GM21737 (cell line): ENCODE data around the gene GLYR1.

Source experiments
- ATAC-seq: cut with Tn5 transposase; IDR thresholded peaks from one replicate; pipeline ENCODE4 v1.9.1; 2021; ENCODE audit warnings: mild to moderate bottlenecking, moderate library complexity; ENCODE audit not compliant: unreplicated experiment

The GLYR1 gene

GRCh38 chr16:4880006-4880580, 33.0 kb upstream of the GLYR1 start:
- no peak for ATAC-seq

- no peak for ATAC-seq
These were observed 32.0 kb upstream of the GLYR1 start for GRCh38 chr16:4879049-4879448.

DNA sequence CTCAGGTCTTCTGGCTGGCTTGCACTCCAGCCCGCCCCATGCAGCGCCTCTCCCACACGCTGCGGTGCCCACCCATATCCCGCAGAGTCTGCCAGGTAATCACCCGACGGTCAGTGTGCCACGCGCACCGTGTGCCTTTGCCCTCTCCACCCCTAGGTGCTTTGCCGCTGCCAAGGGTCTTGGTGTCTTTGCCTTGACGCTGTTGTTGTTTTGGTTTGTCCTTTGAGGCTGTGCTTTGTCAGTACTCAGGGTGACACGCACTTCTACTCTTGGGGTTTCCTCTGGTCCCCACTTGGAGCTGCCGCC, 30.2 kb upstream of the GLYR1 start:
- no peak for ATAC-seq

- ATAC-seq = no peak
These were observed 29.7 kb upstream of the GLYR1 start for GRCh38 chr16:4876646-4877379.

- no peak for ATAC-seq
These were observed 27.6 kb upstream of the GLYR1 start for GRCh38 chr16:4874666-4875065.

GRCh38 chr16:4873091-4873490, 26.0 kb upstream of the GLYR1 start:
- no peak for ATAC-seq

- no peak for ATAC-seq
These were observed 24.0 kb upstream of the GLYR1 start for GRCh38 chr16:4871071-4871470.

DNA sequence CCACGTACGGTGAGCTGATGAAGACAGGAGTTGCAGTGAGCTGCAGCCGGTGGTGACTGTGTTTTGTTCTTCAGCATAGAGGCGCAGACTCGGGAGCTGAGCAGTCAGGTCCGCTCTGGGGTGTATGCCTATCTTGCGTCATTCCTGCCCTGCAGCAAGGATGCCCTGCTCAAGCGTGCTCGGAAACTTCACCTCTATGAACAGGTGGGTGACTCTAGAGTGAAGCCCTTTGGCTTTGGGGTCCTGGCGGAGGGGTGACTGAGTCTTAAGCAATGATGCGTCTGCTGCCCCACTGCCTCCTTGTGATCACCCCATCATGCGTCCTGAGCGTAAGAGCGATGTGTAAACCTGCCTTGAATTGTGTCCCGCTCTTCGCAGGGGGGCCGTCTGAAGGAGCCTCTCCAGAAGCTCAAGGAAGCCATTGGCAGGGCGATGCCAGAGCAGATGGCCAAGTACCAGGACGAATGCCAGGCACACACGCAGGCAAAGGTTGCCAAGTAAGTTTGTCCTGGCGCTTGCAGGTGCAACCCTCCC, 23.1 kb upstream of the GLYR1 start:
- ATAC-seq = no peak

DNA sequence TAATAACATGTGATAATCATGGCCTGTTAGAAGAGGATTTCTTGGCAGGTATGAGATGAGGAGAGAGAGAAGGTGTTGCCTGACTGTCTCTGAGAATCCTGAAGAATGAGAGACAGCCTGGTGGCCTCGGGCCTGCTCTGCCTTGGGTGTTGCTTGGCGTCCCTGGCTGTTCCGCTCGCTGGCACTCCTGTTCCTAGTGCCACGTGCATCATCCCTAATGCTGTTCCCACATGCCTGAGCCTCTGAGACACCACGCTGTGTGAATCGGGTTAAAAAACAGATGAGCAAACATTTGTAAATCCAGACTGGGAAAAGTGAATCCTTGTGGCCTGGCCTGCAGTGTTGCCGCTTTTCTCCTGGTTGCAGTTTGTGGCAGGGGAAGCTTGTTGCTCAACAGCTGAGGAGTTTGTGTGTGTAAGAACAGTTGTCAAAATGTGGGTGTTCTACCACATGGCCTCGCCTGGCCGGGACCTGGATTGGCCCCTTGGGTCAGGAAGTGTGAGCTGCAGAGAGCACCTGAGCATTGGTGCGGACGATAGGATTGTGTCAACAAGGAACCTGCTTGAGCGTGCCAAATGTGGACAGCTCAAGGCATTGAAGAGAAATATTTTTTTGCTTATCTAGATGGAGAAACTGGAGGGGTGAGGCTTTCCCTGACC, 22.2 kb upstream of the GLYR1 start:
- no peak for ATAC-seq

- ATAC-seq = no peak
These were observed 21.4 kb upstream of the GLYR1 start for GRCh38 chr16:4868535-4868934.

GRCh38 chr16:4868026-4868425, 20.9 kb upstream of the GLYR1 start:
- no peak for ATAC-seq

- no peak for ATAC-seq
These were observed 19.5 kb upstream of the GLYR1 start for GRCh38 chr16:4866586-4866985.

DNA sequence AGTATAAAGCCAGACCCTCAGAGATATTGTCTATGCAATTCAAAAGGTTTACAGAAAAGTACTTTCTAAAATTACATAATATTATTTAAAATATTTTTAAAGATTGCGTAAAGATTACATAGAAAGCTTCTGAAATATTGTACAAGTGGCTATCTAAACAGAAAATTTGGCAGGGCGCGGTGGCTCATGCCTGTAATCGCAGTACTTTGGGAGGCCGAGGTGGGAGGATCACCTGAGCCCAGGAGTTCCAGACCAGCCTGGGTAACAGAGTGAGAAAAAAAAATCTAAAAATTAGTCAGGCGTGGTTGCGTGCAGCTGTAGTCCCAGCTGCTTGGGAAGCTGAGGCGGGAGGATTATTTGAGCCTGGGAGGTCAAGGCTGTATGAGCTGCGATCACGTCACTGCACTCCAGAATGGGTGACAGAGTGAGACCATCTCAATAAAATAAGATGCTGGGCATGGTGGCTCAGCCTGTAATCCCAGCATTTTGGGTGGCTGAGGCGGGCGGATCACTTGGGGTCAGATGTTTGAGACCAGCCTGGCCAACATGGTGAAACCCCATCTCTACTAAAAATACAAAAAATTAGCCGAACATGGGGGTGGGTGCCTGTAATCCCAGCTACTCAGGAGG, 18.3 kb upstream of the GLYR1 start:
- ATAC-seq = no peak

- no peak for ATAC-seq
These were observed 17.6 kb upstream of the GLYR1 start for GRCh38 chr16:4864728-4865127.

DNA sequence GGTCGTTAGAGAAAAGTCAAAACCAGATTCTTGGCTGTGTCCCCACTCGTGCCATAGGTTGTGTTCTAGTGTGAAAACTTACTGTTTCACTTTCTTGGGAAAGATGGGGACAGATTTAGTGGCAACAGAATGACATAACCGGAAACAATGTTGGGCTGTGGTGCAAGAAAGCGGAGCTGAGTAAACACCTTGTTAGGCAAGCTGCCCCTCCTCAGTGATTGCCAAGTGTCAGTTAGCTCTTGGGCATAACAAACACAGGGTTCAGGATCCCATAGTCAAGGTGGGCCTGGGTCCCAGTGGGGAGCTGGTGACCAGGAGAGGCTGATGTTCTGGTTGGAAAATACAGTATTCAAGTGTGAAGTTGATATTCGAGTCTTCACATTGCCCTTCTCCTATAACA, 15.6 kb upstream of the GLYR1 start:
- ATAC-seq = no peak

GRCh38 chr16:4860727-4861342, 13.7 kb upstream of the GLYR1 start:
- no peak for ATAC-seq

DNA sequence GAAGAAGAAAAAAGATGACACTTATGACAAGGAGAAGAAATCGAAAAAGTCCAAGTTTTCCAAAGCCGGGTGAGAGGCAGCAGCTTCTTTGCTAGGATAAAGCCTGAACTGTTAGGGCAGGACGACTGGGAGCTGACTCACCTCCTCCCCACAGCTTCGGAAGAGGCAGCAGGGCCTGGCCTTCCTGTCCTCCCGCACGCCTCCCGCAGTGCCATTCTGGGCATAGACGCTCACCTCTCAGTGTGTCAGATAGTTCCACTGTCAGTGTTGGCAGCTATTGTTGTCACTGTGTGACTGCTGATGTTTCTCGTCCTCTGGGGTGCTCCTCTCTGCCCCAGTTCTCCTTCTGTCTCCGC, 12.8 kb upstream of the GLYR1 start:
- no peak for ATAC-seq

DNA sequence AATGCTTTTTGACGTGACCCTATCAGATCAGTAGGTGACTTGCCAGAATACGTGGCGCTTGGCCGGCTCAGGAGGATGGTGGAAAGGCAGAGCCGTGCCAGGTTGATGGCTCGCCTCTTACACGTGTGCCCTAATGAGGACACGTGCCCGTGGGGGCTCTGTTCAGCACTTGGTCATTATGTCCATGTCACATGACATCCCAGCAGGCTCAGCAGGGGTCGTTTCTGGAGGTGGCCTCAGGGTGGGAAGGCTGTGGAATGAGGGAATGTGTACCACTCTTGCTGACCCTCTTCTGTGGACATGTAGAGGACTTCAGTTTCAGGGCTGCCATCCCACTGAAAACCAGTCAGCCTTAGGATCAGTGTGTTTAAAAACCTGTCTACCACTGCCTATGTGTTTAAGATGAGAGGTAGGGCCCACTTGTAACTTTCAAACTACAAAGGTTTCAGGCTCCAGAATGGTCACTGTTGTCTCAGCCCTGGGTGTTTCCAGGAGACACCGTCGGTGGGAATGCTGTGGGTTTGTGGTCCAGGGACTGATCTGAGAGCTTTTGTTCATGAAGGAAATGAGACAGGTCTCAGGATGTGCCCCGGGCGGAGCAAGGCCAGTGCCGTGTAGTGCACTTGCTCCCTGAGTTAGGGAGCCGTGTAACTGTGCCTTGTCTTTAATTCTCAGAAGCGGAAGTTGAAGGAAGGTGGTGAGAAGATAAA, 12.3 kb upstream of the GLYR1 start:
- no peak for ATAC-seq

DNA sequence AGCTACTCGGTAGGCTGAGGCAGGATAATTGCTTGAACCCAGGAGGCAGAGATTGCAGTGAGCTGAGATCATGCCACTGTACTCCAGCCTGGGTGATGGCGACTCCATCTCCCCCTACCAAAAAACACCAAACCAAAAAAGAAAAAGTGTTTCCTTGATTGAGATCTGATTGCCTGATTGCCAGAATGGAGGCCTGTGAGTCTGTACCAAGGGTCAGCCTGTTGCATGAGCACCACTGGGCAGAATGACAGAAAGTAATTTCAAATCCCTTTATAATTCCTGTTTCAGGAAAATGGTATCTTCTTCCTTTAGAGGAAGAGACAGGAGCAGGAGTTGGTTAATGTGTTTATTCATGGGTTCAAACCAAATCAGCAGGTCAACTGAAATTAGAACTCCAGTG, 8.7 kb upstream of the GLYR1 start:
- ATAC-seq = no peak

GRCh38 chr16:4855371-4855770, 8.3 kb upstream of the GLYR1 start:
- no peak for ATAC-seq
